SK-N-SH treated with all-trans-retinoic acid at 6 μM for 48 hours (cell line): Measurements from ENCODE around the gene SYDE2.

ENCODE experiments used
- ATAC-seq: fragments of 200-7000 bp; cut with Tn5 transposase; 3 replicates; pipeline ENCODE4 v1.9.1; 2020; ENCODE audit warnings: mild to moderate bottlenecking, moderate library complexity
- BACH2 ChIP-seq: fragments of 250-450 bp; sonication (Bioruptor Pico); IDR thresholded peaks from 2 replicates; pipeline ENCODE4 v1.9.0; 2021; ENCODE audit warnings: mild to moderate bottlenecking, borderline replicate concordance
- CSRNP3 ChIP-seq: fragments of 250-450 bp; sonication (Bioruptor Pico); IDR thresholded peaks from 2 replicates; pipeline ENCODE4 v1.5.1; 2021; ENCODE audit warnings: mild to moderate bottlenecking, moderate library complexity
- ESRRG ChIP-seq: fragments of 250-450 bp; sonication (Bioruptor Pico); IDR thresholded peaks from 2 replicates; pipeline ENCODE4 v1.6.1; 2021; ENCODE audit warnings: mild to moderate bottlenecking
- GLIS3 ChIP-seq: fragments of 250-450 bp; sonication (Bioruptor Pico); IDR thresholded peaks from 2 replicates; pipeline ENCODE4 v1.5.0; 2020; ENCODE audit warnings: mild to moderate bottlenecking, moderate library complexity
- ISL1 ChIP-seq: fragments of 250-450 bp; sonication (Bioruptor Pico); IDR thresholded peaks from 2 replicates; pipeline ENCODE4 v2.1.2; 2022; ENCODE audit warnings: mild to moderate bottlenecking, moderate library complexity
- PATZ1 ChIP-seq: fragments of 250-450 bp; sonication (Bioruptor Pico); IDR thresholded peaks from 2 replicates; pipeline ENCODE4 v1.8.0; 2020; ENCODE audit warnings: mild to moderate bottlenecking, moderate library complexity, borderline replicate concordance
- PPARA ChIP-seq: fragments of 250-450 bp; sonication (Bioruptor Pico); IDR thresholded peaks from 2 replicates; pipeline ENCODE4 v1.5.0; 2020; ENCODE audit warnings: mild to moderate bottlenecking, borderline replicate concordance
- RARB ChIP-seq: fragments of 250-450 bp; sonication (Bioruptor Pico); IDR thresholded peaks from 2 replicates; pipeline ENCODE4 v1.8.0; 2021; ENCODE audit warnings: mild to moderate bottlenecking, moderate library complexity
- SNAI2 ChIP-seq: fragments of 250-450 bp; sonication (Bioruptor Pico); IDR thresholded peaks from 2 replicates; pipeline ENCODE4 v1.5.0; 2020; ENCODE audit warnings: mild to moderate bottlenecking, moderate library complexity
- TCF4 ChIP-seq: fragments of 250-450 bp; sonication (Bioruptor Pico); IDR thresholded peaks from 2 replicates; pipeline ENCODE4 v1.8.0; 2021; ENCODE audit warnings: mild to moderate bottlenecking, moderate library complexity, borderline replicate concordance
- TOX ChIP-seq: fragments of 250-450 bp; sonication (Bioruptor Pico); IDR thresholded peaks from 2 replicates; pipeline ENCODE4 v1.8.0; 2021; ENCODE audit warnings: mild to moderate bottlenecking, moderate library complexity, borderline replicate concordance
- ZC3H10 ChIP-seq: fragments of 250-450 bp; sonication (Bioruptor Pico); IDR thresholded peaks from 2 replicates; pipeline ENCODE4 v1.5.1; 2021; ENCODE audit warnings: mild to moderate bottlenecking, moderate library complexity
- ZFP3 ChIP-seq: fragments of 250-450 bp; sonication (Bioruptor Pico); IDR thresholded peaks from 2 replicates; pipeline ENCODE4 v1.5.0; 2020; ENCODE audit warnings: mild to moderate bottlenecking, moderate library complexity
- ZFP30 ChIP-seq: fragments of 450-650 bp; formaldehyde crosslinking; IDR thresholded peaks from 2 replicates; pipeline ENCODE4 v1.5.0; 2022; ENCODE audit warnings: mild to moderate bottlenecking, moderate library complexity
- ZNF565 ChIP-seq: fragments of 450-650 bp; formaldehyde crosslinking; conservative IDR thresholded peaks from 2 replicates; pipeline ENCODE4 v1.5.0; 2020; ENCODE audit warnings: low read depth, mild to moderate bottlenecking, moderate library complexity
- ZNF8 ChIP-seq: fragments of 450-650 bp; formaldehyde crosslinking; IDR thresholded peaks from 2 replicates; pipeline ENCODE4 v1.5.0; 2020; ENCODE audit warnings: mild to moderate bottlenecking, moderate library complexity
- TF ChIP-seq, protein P1 (sequence below): fragments of 250-450 bp; sonication (Bioruptor Pico); IDR thresholded peaks from 2 replicates; pipeline ENCODE4 v1.5.0; 2020; ENCODE audit warnings: mild to moderate bottlenecking, moderate library complexity
- TF ChIP-seq, protein P2 (sequence below): fragments of 250-450 bp; sonication (Bioruptor Pico); IDR thresholded peaks from 2 replicates; pipeline ENCODE4 v1.5.1; 2020; ENCODE audit warnings: low read depth, mild to moderate bottlenecking, moderate library complexity
- TF ChIP-seq, protein P3 (sequence below): fragments of 250-450 bp; sonication (Bioruptor Pico); IDR thresholded peaks from 2 replicates; pipeline ENCODE4 v1.8.0; 2021; ENCODE audit warnings: low read depth, mild to moderate bottlenecking, moderate library complexity, borderline replicate concordance

The SYDE2 gene

DNA sequence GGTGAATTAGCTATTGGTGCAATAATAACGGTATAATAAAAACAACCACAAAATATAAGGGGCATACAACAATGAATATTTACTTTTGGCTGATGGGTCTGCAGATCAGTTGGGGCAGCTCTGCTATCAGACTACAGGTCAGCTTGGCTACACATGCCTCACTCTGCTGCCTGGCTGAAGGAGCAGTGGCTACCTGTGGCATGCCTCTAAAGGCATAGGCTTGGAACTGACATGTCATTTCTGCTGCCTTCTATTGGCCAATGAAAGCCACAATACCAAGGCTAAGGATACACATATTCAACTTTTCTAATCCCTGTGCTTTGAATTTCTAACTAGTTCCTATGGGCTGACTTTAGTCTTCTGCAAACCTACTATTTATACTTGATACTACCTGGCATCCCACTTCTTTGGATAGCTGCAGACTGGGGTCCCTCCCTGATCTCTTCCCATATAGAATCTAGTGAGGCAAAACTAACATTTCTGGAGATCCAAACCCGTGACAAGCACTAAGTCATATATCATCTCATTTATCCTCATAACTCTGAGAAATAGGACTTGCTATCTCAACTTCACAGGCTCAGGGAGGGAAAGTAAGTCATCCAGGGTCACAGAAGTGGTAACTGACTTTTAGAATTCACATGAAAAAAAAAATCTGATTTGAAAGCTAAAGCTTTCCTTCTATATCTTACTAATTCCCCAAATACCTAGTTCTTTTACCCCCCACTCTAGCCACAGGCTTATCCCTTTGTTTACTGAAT, 19.2 kb upstream of the SYDE2 start:
- no peak for ATAC-seq
- TF ChIP-seq SNAI2 (CRISPR knock-in tag) (no peak), ZC3H10 (CRISPR knock-in tag) (no peak), TOX (CRISPR knock-in tag) (no peak), PPARA (no peak), CSRNP3 (CRISPR knock-in tag) (no peak), ZFP30 (CRISPR knock-in tag) (no peak), TCF4 (CRISPR knock-in tag) (no peak), ZFP3 (CRISPR knock-in tag) (no peak), ZNF565 (CRISPR knock-in tag) (no peak), ZNF8 (CRISPR knock-in tag) (no peak), BACH2 (CRISPR knock-in tag) (no peak)
- TF ChIP-seq, protein P1, sequence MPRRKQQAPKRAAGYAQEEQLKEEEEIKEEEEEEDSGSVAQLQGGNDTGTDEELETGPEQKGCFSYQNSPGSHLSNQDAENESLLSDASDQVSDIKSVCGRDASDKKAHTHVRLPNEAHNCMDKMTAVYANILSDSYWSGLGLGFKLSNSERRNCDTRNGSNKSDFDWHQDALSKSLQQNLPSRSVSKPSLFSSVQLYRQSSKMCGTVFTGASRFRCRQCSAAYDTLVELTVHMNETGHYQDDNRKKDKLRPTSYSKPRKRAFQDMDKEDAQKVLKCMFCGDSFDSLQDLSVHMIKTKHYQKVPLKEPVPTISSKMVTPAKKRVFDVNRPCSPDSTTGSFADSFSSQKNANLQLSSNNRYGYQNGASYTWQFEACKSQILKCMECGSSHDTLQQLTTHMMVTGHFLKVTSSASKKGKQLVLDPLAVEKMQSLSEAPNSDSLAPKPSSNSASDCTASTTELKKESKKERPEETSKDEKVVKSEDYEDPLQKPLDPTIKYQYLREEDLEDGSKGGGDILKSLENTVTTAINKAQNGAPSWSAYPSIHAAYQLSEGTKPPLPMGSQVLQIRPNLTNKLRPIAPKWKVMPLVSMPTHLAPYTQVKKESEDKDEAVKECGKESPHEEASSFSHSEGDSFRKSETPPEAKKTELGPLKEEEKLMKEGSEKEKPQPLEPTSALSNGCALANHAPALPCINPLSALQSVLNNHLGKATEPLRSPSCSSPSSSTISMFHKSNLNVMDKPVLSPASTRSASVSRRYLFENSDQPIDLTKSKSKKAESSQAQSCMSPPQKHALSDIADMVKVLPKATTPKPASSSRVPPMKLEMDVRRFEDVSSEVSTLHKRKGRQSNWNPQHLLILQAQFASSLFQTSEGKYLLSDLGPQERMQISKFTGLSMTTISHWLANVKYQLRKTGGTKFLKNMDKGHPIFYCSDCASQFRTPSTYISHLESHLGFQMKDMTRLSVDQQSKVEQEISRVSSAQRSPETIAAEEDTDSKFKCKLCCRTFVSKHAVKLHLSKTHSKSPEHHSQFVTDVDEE (CRISPR knock-in tag): no peak
- TF ChIP-seq, protein P2, sequence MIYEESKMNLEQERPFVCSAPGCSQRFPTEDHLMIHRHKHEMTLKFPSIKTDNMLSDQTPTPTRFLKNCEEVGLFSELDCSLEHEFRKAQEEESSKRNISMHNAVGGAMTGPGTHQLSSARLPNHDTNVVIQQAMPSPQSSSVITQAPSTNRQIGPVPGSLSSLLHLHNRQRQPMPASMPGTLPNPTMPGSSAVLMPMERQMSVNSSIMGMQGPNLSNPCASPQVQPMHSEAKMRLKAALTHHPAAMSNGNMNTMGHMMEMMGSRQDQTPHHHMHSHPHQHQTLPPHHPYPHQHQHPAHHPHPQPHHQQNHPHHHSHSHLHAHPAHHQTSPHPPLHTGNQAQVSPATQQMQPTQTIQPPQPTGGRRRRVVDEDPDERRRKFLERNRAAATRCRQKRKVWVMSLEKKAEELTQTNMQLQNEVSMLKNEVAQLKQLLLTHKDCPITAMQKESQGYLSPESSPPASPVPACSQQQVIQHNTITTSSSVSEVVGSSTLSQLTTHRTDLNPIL (CRISPR knock-in tag): no peak
- TF ChIP-seq, protein P3, sequence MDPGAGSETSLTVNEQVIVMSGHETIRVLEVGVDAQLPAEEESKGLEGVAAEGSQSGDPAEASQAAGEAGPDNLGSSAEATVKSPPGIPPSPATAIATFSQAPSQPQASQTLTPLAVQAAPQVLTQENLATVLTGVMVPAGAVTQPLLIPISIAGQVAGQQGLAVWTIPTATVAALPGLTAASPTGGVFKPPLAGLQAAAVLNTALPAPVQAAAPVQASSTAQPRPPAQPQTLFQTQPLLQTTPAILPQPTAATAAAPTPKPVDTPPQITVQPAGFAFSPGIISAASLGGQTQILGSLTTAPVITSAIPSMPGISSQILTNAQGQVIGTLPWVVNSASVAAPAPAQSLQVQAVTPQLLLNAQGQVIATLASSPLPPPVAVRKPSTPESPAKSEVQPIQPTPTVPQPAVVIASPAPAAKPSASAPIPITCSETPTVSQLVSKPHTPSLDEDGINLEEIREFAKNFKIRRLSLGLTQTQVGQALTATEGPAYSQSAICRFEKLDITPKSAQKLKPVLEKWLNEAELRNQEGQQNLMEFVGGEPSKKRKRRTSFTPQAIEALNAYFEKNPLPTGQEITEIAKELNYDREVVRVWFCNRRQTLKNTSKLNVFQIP (CRISPR knock-in tag): no peak
- TF ChIP-seq, all 23 proteins: peak for 0

GRCh38 chr1:85216697-85217096, 15.9 kb upstream of the SYDE2 start:
- ATAC-seq: no peak
- no peak for TF ChIP-seq ISL1 (CRISPR knock-in tag)
- no peak for TF ChIP-seq SNAI2 (CRISPR knock-in tag)
- TF ChIP-seq ZFP3 (CRISPR knock-in tag): no peak

- ATAC-seq: no peak
- TF ChIP-seq ZNF8 (CRISPR knock-in tag): no peak
- no peak for TF ChIP-seq PATZ1 (CRISPR knock-in tag)
- no peak for TF ChIP-seq ESRRG (CRISPR knock-in tag)
- no peak for TF ChIP-seq ZFP30 (CRISPR knock-in tag)
- TF ChIP-seq SNAI2 (CRISPR knock-in tag): no peak
- no peak for TF ChIP-seq PPARA
- TF ChIP-seq GLIS3: no peak
Measured at GRCh38 chr1:85214654-85215053, 13.8 kb upstream of the SYDE2 start.

GRCh38 chr1:85208488-85208887, 7.7 kb upstream of the SYDE2 start:
- no peak for TF ChIP-seq RARB (CRISPR knock-in tag)
- no peak for TF ChIP-seq PPARA
- TF ChIP-seq ZC3H10 (CRISPR knock-in tag): no peak
- no peak for TF ChIP-seq CSRNP3 (CRISPR knock-in tag)
- no peak for ATAC-seq
